ENCODE data around the gene OR14I1.

DNA sequence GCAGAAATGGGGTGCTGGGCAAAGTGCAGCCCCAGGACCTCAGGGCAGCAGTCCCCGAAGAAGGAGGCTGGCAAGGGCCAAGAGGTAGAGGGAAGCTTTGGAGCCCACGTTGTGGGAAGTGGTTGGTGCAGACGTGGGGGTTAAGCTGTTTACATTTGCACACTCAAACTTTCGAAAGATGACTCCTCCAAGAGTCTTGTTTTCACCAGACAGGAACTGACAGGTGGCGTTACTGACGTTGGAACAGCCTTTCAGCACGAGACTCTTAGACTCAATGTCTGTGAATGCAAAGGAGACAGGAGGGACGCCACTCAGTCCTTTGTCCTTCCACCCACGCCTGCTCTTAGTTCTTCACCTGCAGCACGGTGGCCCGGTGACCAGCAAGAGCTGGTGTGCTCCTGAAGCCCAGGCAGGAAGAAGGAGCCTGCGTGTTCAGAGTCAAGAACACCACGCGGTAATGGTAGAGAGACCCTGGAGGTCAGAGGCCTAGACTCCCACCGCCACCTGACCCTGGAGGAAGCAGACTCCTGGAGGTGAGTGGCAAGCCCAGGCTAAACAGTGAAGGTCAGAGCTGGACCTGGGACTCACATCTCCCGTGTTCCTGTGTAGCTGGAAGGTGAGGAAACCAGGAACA is 37.1 kb upstream of the OR14I1 start:
- TF ChIP-seq, protein P1, sequence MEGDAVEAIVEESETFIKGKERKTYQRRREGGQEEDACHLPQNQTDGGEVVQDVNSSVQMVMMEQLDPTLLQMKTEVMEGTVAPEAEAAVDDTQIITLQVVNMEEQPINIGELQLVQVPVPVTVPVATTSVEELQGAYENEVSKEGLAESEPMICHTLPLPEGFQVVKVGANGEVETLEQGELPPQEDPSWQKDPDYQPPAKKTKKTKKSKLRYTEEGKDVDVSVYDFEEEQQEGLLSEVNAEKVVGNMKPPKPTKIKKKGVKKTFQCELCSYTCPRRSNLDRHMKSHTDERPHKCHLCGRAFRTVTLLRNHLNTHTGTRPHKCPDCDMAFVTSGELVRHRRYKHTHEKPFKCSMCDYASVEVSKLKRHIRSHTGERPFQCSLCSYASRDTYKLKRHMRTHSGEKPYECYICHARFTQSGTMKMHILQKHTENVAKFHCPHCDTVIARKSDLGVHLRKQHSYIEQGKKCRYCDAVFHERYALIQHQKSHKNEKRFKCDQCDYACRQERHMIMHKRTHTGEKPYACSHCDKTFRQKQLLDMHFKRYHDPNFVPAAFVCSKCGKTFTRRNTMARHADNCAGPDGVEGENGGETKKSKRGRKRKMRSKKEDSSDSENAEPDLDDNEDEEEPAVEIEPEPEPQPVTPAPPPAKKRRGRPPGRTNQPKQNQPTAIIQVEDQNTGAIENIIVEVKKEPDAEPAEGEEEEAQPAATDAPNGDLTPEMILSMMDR (IDR thresholded peaks at IDR 0.05; ENCODE audit: low read depth, low read length): no peak
- TF ChIP-seq POLR2A (IDR thresholded peaks at IDR 0.05; ENCODE audit: extremely low read depth, insufficient read length): no peak

All from NB4 (cell line).